Measurements from ENCODE around the gene TOMM20.
"Not testable (repeated sequence)": the region's sequence is repeated elsewhere in the genome, so short reads cannot be mapped to it uniquely, and the experiment has no call there.

DNA sequence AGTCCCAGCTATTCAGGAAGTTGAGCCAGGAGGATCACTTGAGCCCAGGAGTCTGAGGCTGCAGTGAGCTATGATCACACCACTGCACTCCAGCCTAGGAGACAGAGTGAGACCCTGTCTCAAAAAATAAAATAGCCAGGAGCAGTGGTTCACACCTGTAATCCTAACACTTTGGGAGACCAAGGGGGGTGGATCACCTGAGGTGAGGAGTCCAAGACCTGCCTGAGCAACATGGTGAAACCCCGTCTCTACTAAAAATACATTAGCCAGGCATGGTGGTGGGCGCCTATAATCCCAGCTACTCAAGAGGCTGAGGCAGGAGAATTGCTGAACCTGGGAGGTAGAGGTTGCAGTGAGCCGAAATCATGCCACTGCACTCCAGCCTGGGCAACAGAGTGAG is 56.1 kb downstream of the TOMM20 start:
- TF ChIP-seq, protein P1, sequence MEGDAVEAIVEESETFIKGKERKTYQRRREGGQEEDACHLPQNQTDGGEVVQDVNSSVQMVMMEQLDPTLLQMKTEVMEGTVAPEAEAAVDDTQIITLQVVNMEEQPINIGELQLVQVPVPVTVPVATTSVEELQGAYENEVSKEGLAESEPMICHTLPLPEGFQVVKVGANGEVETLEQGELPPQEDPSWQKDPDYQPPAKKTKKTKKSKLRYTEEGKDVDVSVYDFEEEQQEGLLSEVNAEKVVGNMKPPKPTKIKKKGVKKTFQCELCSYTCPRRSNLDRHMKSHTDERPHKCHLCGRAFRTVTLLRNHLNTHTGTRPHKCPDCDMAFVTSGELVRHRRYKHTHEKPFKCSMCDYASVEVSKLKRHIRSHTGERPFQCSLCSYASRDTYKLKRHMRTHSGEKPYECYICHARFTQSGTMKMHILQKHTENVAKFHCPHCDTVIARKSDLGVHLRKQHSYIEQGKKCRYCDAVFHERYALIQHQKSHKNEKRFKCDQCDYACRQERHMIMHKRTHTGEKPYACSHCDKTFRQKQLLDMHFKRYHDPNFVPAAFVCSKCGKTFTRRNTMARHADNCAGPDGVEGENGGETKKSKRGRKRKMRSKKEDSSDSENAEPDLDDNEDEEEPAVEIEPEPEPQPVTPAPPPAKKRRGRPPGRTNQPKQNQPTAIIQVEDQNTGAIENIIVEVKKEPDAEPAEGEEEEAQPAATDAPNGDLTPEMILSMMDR (IDR thresholded peaks at IDR 0.05): not testable (repeated sequence)
- not testable (repeated sequence) for TF ChIP-seq POLR2A (IDR thresholded peaks at IDR 0.05)

Measured in breast epithelium (tissue), 3 donors.